NCI-H2081 treated with DMSO at 0.1 percent for 48 hours (cell line): ENCODE measurements around the gene MLXIP.
"Not testable (repeated sequence)": the region's sequence is repeated elsewhere in the genome, so short reads cannot be mapped to it uniquely, and the experiment has no call there.

ENCODE experiments used
- DNase-seq: peaks from one replicate; lab custom pipeline; 2025; lab: John Stamatoyannopoulos, UW

The MLXIP gene, protein sequence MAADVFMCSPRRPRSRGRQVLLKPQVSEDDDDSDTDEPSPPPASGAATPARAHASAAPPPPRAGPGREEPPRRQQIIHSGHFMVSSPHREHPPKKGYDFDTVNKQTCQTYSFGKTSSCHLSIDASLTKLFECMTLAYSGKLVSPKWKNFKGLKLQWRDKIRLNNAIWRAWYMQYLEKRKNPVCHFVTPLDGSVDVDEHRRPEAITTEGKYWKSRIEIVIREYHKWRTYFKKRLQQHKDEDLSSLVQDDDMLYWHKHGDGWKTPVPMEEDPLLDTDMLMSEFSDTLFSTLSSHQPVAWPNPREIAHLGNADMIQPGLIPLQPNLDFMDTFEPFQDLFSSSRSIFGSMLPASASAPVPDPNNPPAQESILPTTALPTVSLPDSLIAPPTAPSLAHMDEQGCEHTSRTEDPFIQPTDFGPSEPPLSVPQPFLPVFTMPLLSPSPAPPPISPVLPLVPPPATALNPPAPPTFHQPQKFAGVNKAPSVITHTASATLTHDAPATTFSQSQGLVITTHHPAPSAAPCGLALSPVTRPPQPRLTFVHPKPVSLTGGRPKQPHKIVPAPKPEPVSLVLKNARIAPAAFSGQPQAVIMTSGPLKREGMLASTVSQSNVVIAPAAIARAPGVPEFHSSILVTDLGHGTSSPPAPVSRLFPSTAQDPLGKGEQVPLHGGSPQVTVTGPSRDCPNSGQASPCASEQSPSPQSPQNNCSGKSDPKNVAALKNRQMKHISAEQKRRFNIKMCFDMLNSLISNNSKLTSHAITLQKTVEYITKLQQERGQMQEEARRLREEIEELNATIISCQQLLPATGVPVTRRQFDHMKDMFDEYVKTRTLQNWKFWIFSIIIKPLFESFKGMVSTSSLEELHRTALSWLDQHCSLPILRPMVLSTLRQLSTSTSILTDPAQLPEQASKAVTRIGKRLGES

GRCh38 chr12:122078141-122079032 is at the start of gene MLXIP:
Gene MLXIP, plus strand, starts transcription at chr12:122078756. Its CDS starts 98 bp downstream, at chr12:122078854.
- peak; percentile 73 for DNase-seq

DNA sequence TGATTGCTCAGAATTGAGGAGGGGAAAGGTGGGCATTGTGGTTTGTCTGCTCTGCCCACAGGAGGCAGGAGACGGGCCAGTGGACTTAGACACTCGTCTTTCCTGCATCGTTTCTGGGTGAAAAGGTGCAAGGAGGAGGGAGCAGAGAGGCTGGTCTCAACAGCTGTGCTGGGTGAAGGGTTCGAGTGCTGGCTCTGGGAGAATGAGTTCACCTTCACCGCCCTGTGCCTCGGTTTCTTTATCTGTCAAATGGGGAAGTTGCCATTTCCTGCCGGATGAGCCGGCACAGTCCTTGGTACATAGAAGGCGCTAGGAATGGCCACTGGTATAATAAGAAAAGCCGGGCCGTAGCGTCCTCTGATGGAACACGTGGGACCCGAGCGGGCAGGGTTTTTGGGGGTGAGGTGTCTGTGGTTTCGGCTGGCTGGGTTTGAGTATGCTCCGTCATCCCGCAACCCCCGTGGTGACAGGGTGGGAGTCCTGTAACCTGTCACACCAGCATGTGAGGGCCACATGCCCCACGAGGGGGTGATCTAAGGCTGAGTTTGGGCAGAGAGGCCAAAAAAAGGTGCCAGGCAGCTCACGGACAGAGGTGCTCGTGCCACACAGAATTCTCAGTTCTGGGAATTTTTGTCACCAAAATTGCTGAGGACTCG is 49.5 kb upstream of the MLXIP start:
- DNase-seq: no peak

- DNase-seq: no peak
Observed at GRCh38 chr12:122029620-122030423, 48.7 kb upstream of the MLXIP start.

- no peak for DNase-seq
Observed at GRCh38 chr12:122030424-122031035, 48.0 kb upstream of the MLXIP start.

GRCh38 chr12:122031342-122032216 is 47.0 kb upstream of the MLXIP start:
- no peak for DNase-seq

- DNase-seq: no peak
Observed at GRCh38 chr12:122032580-122032979, 46.0 kb upstream of the MLXIP start.

GRCh38 chr12:122035292-122035691 is 43.3 kb upstream of the MLXIP start:
- DNase-seq: no peak

DNA sequence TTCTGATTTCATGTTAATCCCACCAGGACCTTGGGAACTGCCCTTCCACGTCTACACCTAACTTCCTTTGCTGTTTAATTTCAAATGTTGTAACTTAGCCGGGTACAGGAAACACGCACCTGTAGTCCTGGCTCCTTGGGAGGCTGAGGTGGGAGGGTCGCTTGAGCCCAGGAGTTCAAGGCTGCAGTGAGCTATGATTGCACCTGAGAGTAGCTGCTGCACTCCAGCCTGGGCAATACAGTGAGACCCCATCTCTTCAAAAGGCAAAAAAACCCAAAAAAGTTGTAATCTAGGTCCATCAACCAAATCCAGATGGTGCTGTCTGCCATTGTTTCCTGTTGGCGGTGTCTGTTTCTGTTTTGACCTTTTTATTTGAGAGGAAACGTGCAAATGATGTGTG is 42.4 kb upstream of the MLXIP start:
- no peak for DNase-seq

DNA sequence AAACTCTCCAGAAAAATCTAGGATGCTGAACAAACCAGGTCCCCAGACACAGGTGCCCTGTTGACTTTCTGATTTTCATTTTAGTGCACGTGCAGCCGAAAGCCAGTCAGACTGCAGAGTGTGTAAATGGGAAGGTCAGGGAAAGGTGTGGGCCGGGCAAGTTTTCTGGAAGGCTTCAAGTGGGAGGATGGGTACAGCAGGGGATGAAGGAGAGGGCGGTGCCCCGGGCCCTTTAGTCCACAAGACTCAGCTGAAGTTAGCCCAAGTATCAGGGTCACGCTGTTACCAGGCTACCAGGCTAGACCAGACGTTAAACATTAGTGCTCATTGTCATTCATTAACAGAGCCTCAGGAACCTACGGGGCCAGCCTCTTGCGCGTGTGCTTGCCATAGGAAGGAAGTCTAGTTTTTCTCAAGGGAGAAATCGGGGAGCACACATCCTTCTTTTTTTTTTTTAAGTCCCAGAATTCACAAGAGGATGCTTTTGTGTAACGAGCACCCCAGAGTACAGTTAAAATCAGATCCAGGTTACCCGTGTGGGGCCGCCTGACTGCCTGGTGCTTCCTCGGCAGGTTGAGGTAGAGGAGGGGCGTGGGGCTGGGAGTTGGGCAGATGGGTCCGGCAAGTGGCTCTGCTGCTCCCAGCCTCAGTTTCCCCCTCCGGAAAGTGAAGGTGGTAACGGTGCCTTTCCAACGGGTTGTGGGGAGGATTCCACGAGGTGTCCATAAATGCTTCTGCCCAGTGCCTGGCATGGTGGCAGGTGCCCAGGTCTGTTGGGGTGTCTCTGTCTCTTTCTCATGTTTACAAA is 37.8 kb upstream of the MLXIP start:
- DNase-seq: no peak

DNA sequence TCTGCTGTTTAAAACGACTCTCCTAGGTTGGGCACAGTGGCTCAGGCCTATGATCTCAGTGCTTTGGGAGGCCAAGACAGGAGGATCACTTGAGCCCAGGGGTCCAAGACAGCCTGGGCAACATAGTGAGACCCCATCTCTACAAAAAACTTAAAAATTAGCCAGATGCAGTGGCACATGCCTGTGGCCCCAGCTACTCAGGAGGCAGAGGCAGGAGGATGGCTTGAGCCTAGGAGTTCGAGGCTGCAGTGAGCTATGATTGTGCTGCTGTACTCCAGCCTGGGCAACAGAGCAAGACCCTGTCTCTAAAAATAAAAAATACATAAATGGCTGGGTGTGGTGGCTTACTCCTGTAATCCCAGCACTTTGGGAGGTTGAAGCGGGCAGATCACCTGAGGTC is 37.1 kb upstream of the MLXIP start:
- DNase-seq: not testable (repeated sequence)

- DNase-seq: no peak
Observed at GRCh38 chr12:122042910-122043309, 35.6 kb upstream of the MLXIP start.

GRCh38 chr12:122043476-122043875 is 35.1 kb upstream of the MLXIP start:
- DNase-seq: no peak

DNA sequence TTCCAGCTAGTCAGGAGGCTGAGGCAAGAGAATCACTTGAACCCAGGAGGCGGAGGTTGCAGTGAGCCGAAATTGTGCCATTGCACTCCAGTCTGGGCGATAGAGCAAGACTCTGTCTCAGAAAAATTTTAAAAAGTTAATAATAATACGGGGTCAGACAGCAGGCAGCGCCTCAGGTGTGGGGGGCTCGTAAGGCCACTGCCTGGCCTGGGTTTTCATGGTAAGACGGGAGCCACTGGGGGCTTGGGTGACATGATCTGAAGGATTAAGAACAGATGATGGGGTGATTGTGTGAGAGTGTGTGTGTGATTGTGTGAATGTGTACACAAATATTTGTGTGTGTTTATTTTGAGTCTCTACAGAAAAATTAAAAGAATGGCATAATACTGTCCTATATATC is 33.3 kb upstream of the MLXIP start:
- no peak for DNase-seq

- no peak for DNase-seq
Observed at GRCh38 chr12:122046145-122046544, 32.4 kb upstream of the MLXIP start.

DNA sequence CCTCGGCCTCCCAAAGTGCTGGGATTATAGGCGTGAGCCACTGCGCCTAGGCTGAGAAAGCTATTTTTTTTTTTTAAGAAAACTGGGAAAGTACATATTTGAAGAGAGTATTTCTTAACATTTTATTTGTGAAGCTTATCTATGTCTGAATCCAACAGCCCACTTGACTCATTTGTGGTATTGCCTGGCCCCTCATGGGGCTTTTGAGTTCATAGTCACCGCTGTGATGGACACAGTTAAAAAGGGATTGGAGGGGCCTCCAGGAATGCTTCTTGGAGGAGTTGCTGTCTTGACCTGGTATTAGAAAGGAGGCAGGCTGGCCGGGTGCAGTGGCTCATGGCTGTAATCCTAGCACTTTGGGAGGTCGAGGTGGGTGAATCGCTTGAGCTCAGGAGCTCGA is 30.4 kb upstream of the MLXIP start:
- DNase-seq: no peak

GRCh38 chr12:122049827-122050226 is 28.7 kb upstream of the MLXIP start:
- no peak for DNase-seq

- no peak for DNase-seq
Observed at GRCh38 chr12:122050706-122051105, 27.9 kb upstream of the MLXIP start.

DNA sequence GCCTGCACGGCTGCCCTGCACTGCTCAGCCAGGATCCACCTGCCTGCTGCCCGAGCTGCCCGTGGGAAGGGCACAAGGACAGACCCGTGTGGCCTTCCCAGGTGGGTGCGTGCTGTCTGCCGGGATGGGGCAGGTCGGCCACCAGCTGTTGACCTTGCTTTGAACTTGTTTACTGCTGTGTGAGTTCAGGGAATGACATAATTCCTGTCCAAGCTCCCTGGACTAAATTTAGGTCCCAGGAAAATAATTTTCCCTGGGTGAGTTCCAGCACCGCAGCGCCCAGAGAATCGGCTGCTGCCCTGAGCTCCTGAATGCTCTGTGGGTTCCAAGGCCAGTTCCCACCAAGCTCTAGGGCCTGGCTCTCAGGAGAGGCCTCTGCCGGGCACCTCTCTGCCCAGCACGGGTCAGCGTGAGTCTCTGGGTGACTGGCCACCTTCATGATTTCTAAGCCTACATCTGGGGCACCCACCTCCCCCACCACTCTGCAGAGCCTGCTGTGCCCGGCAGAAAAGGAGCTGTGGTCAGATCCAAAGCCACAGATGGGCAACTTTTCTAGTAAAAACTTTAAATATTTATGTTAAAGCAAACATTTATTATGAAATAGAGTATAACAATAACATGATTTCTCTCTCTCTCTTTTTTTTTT is 27.2 kb upstream of the MLXIP start:
- DNase-seq: no peak
